ENCODE results near the gene CRTC1.

DNA sequence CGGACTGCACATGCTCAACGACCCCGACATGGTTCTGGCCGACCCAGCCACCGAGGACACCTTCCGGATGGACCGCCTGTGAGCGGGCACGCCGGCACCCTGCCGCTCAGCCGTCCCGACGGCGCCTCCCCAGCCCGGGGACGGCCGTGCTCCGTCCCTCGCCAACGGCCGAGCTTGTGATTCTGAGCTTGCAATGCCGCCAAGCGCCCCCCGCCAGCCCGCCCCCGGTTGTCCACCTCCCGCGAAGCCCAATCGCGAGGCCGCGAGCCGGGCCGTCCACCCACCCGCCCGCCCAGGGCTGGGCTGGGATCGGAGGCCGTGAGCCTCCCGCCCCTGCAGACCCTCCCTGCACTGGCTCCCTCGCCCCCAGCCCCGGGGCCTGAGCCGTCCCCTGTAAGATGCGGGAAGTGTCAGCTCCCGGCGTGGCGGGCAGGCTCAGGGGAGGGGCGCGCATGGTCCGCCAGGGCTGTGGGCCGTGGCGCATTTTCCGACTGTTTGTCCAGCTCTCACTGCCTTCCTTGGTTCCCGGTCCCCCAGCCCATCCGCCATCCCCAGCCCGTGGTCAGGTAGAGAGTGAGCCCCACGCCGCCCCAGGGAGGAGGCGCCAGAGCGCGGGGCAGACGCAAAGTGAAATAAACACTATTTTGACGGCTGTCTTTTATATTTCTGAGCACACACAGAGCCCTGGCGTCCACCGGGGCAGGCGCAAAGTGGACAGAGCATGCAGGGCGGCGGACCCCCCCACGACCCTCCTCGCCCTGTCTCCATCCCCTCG lies 94.0 kb downstream of the CRTC1 start:
- TF ChIP-seq, protein P1, sequence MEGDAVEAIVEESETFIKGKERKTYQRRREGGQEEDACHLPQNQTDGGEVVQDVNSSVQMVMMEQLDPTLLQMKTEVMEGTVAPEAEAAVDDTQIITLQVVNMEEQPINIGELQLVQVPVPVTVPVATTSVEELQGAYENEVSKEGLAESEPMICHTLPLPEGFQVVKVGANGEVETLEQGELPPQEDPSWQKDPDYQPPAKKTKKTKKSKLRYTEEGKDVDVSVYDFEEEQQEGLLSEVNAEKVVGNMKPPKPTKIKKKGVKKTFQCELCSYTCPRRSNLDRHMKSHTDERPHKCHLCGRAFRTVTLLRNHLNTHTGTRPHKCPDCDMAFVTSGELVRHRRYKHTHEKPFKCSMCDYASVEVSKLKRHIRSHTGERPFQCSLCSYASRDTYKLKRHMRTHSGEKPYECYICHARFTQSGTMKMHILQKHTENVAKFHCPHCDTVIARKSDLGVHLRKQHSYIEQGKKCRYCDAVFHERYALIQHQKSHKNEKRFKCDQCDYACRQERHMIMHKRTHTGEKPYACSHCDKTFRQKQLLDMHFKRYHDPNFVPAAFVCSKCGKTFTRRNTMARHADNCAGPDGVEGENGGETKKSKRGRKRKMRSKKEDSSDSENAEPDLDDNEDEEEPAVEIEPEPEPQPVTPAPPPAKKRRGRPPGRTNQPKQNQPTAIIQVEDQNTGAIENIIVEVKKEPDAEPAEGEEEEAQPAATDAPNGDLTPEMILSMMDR (IDR thresholded peaks at IDR 0.05; ENCODE audit: borderline replicate concordance, extremely low read depth, low read length, poor library complexity, severe bottlenecking), result no peak
- TF ChIP-seq EZH2 (IDR thresholded peaks at IDR 0.05; ENCODE audit: borderline replicate concordance, low read depth, low read length, severe bottlenecking), result no peak
